Measurements from ENCODE around the gene VWA3A. TPM values are rescaled to one million over a fixed set of nuclear protein-coding genes. Genes with fewer than 3 reads are reported as not detected.

VWA3A gene
- total and polyA plus RNA-seq, 2 of the 8 experiments (the other 6 are each of a cell fraction or from before 2014, with no cell fraction given), result 0.05 TPM; not detected in 1

GRCh38 chr16:22089910-22090309 is 2.4 kb upstream of the VWA3A start:
- H2BK120ac ChIP-seq (replicated peaks; ENCODE audit: low read depth, low read length), result no peak overlapping the region
- no peaks in the 10 kb centered on the region; a peak in 1 of 8 replicates for H3K36me3 ChIP-seq (ENCODE audit: control insufficient read depth in 2 of 4, insufficient read depth in 4 of 4, low read length in 3 of 4)
- no peak overlapping the region for H3K4me2 ChIP-seq (ENCODE audit: insufficient read depth in 1 of 2, low read depth in 2 of 2, low read length in 2 of 2)
- no peaks in the 10 kb centered on the region for H3K9me3 ChIP-seq (ENCODE audit: insufficient read depth in 2 of 2, low read depth in 1 of 2, low read length in 1 of 2)
- 0 out of 2 replicates have a peak, but pooled peaks cover 2% of the 10 kb centered on the region for H3K23me2 ChIP-seq (ENCODE audit: low read depth, low read length)
- no peak overlapping the region for H2BK15ac ChIP-seq (ENCODE audit: low read length)
- H3K9ac ChIP-seq (replicated peaks in 1 of 4; ENCODE audit: extremely low read depth in 1 of 4, low read depth in 3 of 4, low read length in 3 of 4), result no peak overlapping the region
- whole genome bisulfite sequencing, 2 experiments (ENCODE audit: extremely low coverage in 1 of 2, insufficient coverage in 1 of 2, insufficient read length in 1 of 2, insufficient replicate concordance in 2 of 2, low coverage in 1 of 2, low lambda C conversion rate in 2 of 2, missing lambda C conversion rate in 1 of 2), result 89% methylated on average over 4 of the region's 4 CpGs; no CpG with 5 or more reads in 1 of the 2 experiments
- H2BK5ac ChIP-seq (ENCODE audit: low read depth, low read length), result no peak overlapping the region
- ChIA-PET POLR2A (ENCODE audit: partially characterized antibody) (interaction anchor here (0.9 to 1.2 kb wide), 3 partner anchors 12 to 137 kb away, joined by 3 to 4 read pairs (median 4); partner anchors contain the start of gene UQCRC2), CTCF (ENCODE audit: partially characterized antibody) (interaction anchor here (0.6 to 6.1 kb wide), 9 partner anchors 9 to 821 kb away, joined by 3 to 63 read pairs (median 6); partner anchors contain the start of gene PDZD9)
- no peak overlapping the region for H3K4me3 ChIP-seq (ENCODE audit: extremely low read depth in 1 of 4, insufficient read depth in 2 of 4, low read depth in 3 of 4, low read length in 4 of 4)
- H2AFZ ChIP-seq (ENCODE audit: low read length), result no peak overlapping the region
- H4K8ac ChIP-seq (ENCODE audit: extremely low read depth, insufficient read depth, low read length), result no peak overlapping the region
- H4K91ac ChIP-seq (replicated peaks; ENCODE audit: insufficient read length, low read length), result no peak overlapping the region
- no peak overlapping the region for H2BK12ac ChIP-seq (ENCODE audit: low read depth, low read length)
- H4K5ac ChIP-seq (ENCODE audit: insufficient read length, low read depth, low read length), result no peak overlapping the region
- H3K27me3 ChIP-seq (replicated peaks in 1 of 4; ENCODE audit: control insufficient read depth in 3 of 4, extremely low read depth in 1 of 4, insufficient read depth in 3 of 4, low read length in 3 of 4), result peaks cover 0 to 1% (median 0%) of the 10 kb centered on the region in 4 experiments; a peak in 1 of 7 replicates
- no peak overlapping the region for H3K23ac ChIP-seq (ENCODE audit: insufficient read length)
- H3K14ac ChIP-seq (ENCODE audit: insufficient read length), result no peak overlapping the region
- H2AK5ac ChIP-seq (ENCODE audit: low read depth, low read length), result no peak overlapping the region
- no peaks in the 10 kb centered on the region for H3K79me2 ChIP-seq (ENCODE audit: control insufficient read depth in 1 of 2, insufficient read depth in 2 of 2, low read length in 2 of 2)
- H3K27ac ChIP-seq (ENCODE audit: low read depth, low read length), result no peak overlapping the region
- no peak for FAIRE-seq
- DNase-seq (ENCODE audit: low read depth in 1 of 2, low spot score in 2 of 2), result no peak
- H3K56ac ChIP-seq (replicated peaks; ENCODE audit: insufficient read length, low read depth, low read length), result no peak overlapping the region
- H3K4ac ChIP-seq (replicated peaks; ENCODE audit: insufficient read length, low read depth, low read length), result no peak overlapping the region
- H2BK20ac ChIP-seq (ENCODE audit: low read length), result no peak overlapping the region
- no peaks in the 10 kb centered on the region for H4K20me1 ChIP-seq (replicated peaks in 1 of 2; ENCODE audit: control insufficient read depth in 1 of 2, insufficient read depth in 2 of 2, low read length in 2 of 2)
- H3K79me1 ChIP-seq (ENCODE audit: low read depth, low read length), result no peaks in the 10 kb centered on the region
- peaks cover 0 to 12% (median 3%) of the 10 kb centered on the region in 4 experiments; a peak in 6 of 7 replicates for H3K4me1 ChIP-seq (replicated peaks in 1 of 4; ENCODE audit: control insufficient read depth in 3 of 4, insufficient read depth in 4 of 4, low read length in 3 of 4)
- no peak overlapping the region for H3K18ac ChIP-seq (ENCODE audit: extremely low read depth, low read length)
- TF ChIP-seq RBBP5 (IDR thresholded peaks at IDR 0.05; ENCODE audit: borderline replicate concordance, low read depth, low read length) (no peak), POLR2AphosphoS5 (IDR thresholded peaks at IDR 0.05; ENCODE audit: low read depth, low read length) (no peak), JUN (IDR thresholded peaks at IDR 0.05; ENCODE audit: low read depth, low read length) (no peak), PHF8 (conservative IDR thresholded peaks at IDR 0.05; ENCODE audit: low read depth, low read length) (no peak), NANOG (IDR thresholded peaks at IDR 0.05; ENCODE audit: insufficient read depth, low read depth, low read length, poor library complexity, severe bottlenecking) (no peak)

Data from H1 (cell line).